NT2/D1 (cell line): ENCODE results near the gene DCTN1.

ENCODE experiments used
- DNase-seq: peaks from one replicate; pipeline ENCODE4 v3.0.0-alpha.2; 2011; ENCODE audit warnings: low read depth, low spot score
- H3K27me3 ChIP-seq: 2 replicates; pipeline ENCODE4 v1.6.0; 2011; ENCODE audit warnings: mild to moderate bottlenecking; ENCODE audit not compliant: insufficient read length, insufficient read depth
- H3K36me3 ChIP-seq: 2 replicates; pipeline ENCODE4 v1.6.1; 2011; ENCODE audit warnings: mild to moderate bottlenecking, low read length, mixed read lengths; ENCODE audit not compliant: insufficient read depth, insufficient read length
- H3K4me1 ChIP-seq: 2 replicates; pipeline ENCODE4 v1.5.1; 2011; ENCODE audit not compliant: insufficient read depth, insufficient read length
- H3K4me3 ChIP-seq: 2 replicates; pipeline ENCODE4 v1.5.1; 2011; ENCODE audit warnings: low read depth; ENCODE audit not compliant: insufficient read length
- H3K9ac ChIP-seq: 2 replicates; pipeline ENCODE4 v1.6.0; 2011; ENCODE audit warnings: low read depth; ENCODE audit not compliant: insufficient read length
- H3K9me3 ChIP-seq: 2 replicates; pipeline ENCODE4 v1.5.1; 2011; ENCODE audit warnings: mild to moderate bottlenecking, low read length; ENCODE audit not compliant: insufficient read depth
- SUZ12 ChIP-seq: IDR thresholded peaks from 2 replicates; pipeline ENCODE4 v1.6.1; 2011; ENCODE audit not compliant: insufficient read length, insufficient read depth; ENCODE audit errors: extremely low read depth
- YY1 ChIP-seq: IDR thresholded peaks from 2 replicates; pipeline ENCODE4 v1.6.1; 2011; ENCODE audit not compliant: insufficient read length, insufficient read depth
- ZNF274 ChIP-seq: IDR thresholded peaks from 2 replicates; pipeline ENCODE4 v1.6.1; 2011; ENCODE audit warnings: mild to moderate bottlenecking, low read depth, low read length

DCTN1 gene

GRCh38 chr2:74417197-74417596 is 37.1 kb upstream of the DCTN1 start:
- TF ChIP-seq YY1 (no peak), ZNF274 (no peak), SUZ12 (no peak)
- no peak for DNase-seq
- no peak overlapping the region for H3K9ac ChIP-seq
- H3K36me3 ChIP-seq: no peaks in the 10 kb centered on the region
- H3K27me3 ChIP-seq: peaks cover 19% of the 10 kb centered on the region
- no peak overlapping the region for H3K4me3 ChIP-seq
- H3K9me3 ChIP-seq: no peaks in the 10 kb centered on the region
- peaks cover 14% of the 10 kb centered on the region for H3K4me1 ChIP-seq

GRCh38 chr2:74416778-74417177 is 36.7 kb upstream of the DCTN1 start:
- no peak overlapping the region for H3K9ac ChIP-seq

GRCh38 chr2:74415762-74416395 is 35.8 kb upstream of the DCTN1 start:
- Histone ChIP-seq H3K36me3 (no peaks in the 10 kb centered on the region), H3K9me3 (no peaks in the 10 kb centered on the region), H3K4me3 (no peak overlapping the region), H3K4me1 (peaks cover 12% of the 10 kb centered on the region), H3K27me3 (peaks cover 13% of the 10 kb centered on the region), H3K9ac (no peak overlapping the region)
- no peak for DNase-seq
- no peak for TF ChIP-seq ZNF274
- TF ChIP-seq YY1: no peak
- TF ChIP-seq SUZ12: no peak

More at GRCh38 chr2:74416778-74417177, 36.7 kb upstream of the DCTN1 start:
- no peak for DNase-seq
- TF ChIP-seq SUZ12 (no peak), YY1 (no peak), ZNF274 (no peak)
- no peaks in the 10 kb centered on the region for H3K9me3 ChIP-seq
- no peaks in the 10 kb centered on the region for H3K36me3 ChIP-seq
- H3K27me3 ChIP-seq: peaks cover 19% of the 10 kb centered on the region
- H3K4me1 ChIP-seq: peaks cover 12% of the 10 kb centered on the region
- H3K4me3 ChIP-seq: no peak overlapping the region

- TF ChIP-seq ZNF274 (no peak), YY1 (no peak), SUZ12 (no peak)
- H3K4me1 ChIP-seq: peaks cover 12% of the 10 kb centered on the region
- H3K9ac ChIP-seq: no peak overlapping the region
- DNase-seq: no peak
- no peak overlapping the region for H3K4me3 ChIP-seq
- H3K27me3 ChIP-seq: peaks cover 6% of the 10 kb centered on the region
- no peaks in the 10 kb centered on the region for H3K36me3 ChIP-seq
- no peaks in the 10 kb centered on the region for H3K9me3 ChIP-seq
Observed at GRCh38 chr2:74414881-74415761, 35.0 kb upstream of the DCTN1 start.

- DNase-seq: no peak
- H3K4me1 ChIP-seq: peaks cover 12% of the 10 kb centered on the region
- H3K36me3 ChIP-seq: no peaks in the 10 kb centered on the region
- H3K27me3 ChIP-seq: peaks cover 2% of the 10 kb centered on the region
- H3K9me3 ChIP-seq: no peaks in the 10 kb centered on the region
- TF ChIP-seq SUZ12 (no peak), ZNF274 (no peak)
- no peak overlapping the region for H3K4me3 ChIP-seq
- no peak overlapping the region for H3K9ac ChIP-seq
Observed at GRCh38 chr2:74414441-74414840, 34.3 kb upstream of the DCTN1 start.

GRCh38 chr2:74413001-74413698 is 33.0 kb upstream of the DCTN1 start:
- no peaks in the 10 kb centered on the region for H3K27me3 ChIP-seq
- H3K4me3 ChIP-seq: no peak overlapping the region
- TF ChIP-seq ZNF274: no peak
- TF ChIP-seq YY1: no peak
- no peak for TF ChIP-seq SUZ12
- no peak overlapping the region for H3K9ac ChIP-seq
- peaks cover 12% of the 10 kb centered on the region for H3K4me1 ChIP-seq
- no peaks in the 10 kb centered on the region for H3K9me3 ChIP-seq
- H3K36me3 ChIP-seq: no peaks in the 10 kb centered on the region
- no peak for DNase-seq

- no peak for DNase-seq
- Histone ChIP-seq H3K4me1 (no peaks in the 10 kb centered on the region), H3K4me3 (no peak overlapping the region), H3K9me3 (no peaks in the 10 kb centered on the region), H3K36me3 (no peaks in the 10 kb centered on the region), H3K27me3 (no peaks in the 10 kb centered on the region), H3K9ac (no peak overlapping the region)
- TF ChIP-seq ZNF274: no peak
Observed at GRCh38 chr2:74407682-74408081, 27.6 kb upstream of the DCTN1 start.
